22Rv1 (cell line): ENCODE data around the gene ITGA8.

Experiments
- CTCF ChIP-seq: fragments of 450-650 bp; IDR thresholded peaks from 2 replicates; pipeline ENCODE4 v1.5.1; 2017; ENCODE audit warnings: mild to moderate bottlenecking
- ZFX ChIP-seq: fragments of 450-650 bp; IDR thresholded peaks from 2 replicates; pipeline ENCODE4 v1.6.1; 2017; ENCODE audit warnings: antibody characterized with exemption, borderline replicate concordance

- no peak for TF ChIP-seq CTCF
- TF ChIP-seq ZFX: no peak
Observed at GRCh38 chr10:15758618-15759017, 38.9 kb upstream of the ITGA8 start.
